Type B pancreatic cell (in vitro differentiated cells): Measurements from ENCODE around the gene TNFRSF18. TPM values are rescaled to one million over a fixed set of nuclear protein-coding genes. Genes with fewer than 3 reads are reported as not detected.
"Not testable (repeated sequence)": the region's sequence is repeated elsewhere in the genome, so short reads cannot be mapped to it uniquely, and the experiment has no call there.

Experiments
- DNase-seq: peaks from one replicate; pipeline ENCODE4 v3.0.0; 2021; ENCODE audit warnings: mixed read lengths; ENCODE audit not compliant: unreplicated experiment; ENCODE audit errors: extremely low spot score
- H3K27ac Mint-ChIP-seq: 2 replicates; pipeline ENCODE4 v1.8.0; 2021; ENCODE audit warnings: mild to moderate bottlenecking, mixed read lengths
- H3K27me3 Mint-ChIP-seq: 2 replicates; pipeline ENCODE4 v1.8.0; 2021; ENCODE audit warnings: mixed read lengths
- H3K36me3 Mint-ChIP-seq: 2 replicates; pipeline ENCODE4 v1.8.0; 2021; ENCODE audit warnings: mixed read lengths
- H3K4me1 Mint-ChIP-seq: one replicate; pipeline ENCODE4 v1.8.0; 2021; ENCODE audit warnings: mixed read lengths; ENCODE audit not compliant: unreplicated experiment
- H3K4me3 Mint-ChIP-seq: 2 replicates; pipeline ENCODE4 v1.8.0; 2021; ENCODE audit warnings: mild to moderate bottlenecking, mixed read lengths
- H3K9me3 Mint-ChIP-seq: 2 replicates; pipeline ENCODE4 v1.8.0; 2021; ENCODE audit warnings: mixed read lengths
- total RNA-seq: library from RNA; stranded (reverse); gene quantifications from 2 replicates; pipeline ENCODE4 v1.2.1, GENCODE V29; 2021; ENCODE audit warnings: low replicate concordance
- TF ChIP-seq, protein P1 (sequence below): fragments of 200-600 bp; sonication (generic); conservative IDR thresholded peaks from 2 replicates; pipeline ENCODE4 v1.5.0; 2021; ENCODE audit warnings: antibody characterized with exemption, mild to moderate bottlenecking

The TNFRSF18 gene
- total RNA-seq, 1 donor from 2014 or later = not detected

DNA sequence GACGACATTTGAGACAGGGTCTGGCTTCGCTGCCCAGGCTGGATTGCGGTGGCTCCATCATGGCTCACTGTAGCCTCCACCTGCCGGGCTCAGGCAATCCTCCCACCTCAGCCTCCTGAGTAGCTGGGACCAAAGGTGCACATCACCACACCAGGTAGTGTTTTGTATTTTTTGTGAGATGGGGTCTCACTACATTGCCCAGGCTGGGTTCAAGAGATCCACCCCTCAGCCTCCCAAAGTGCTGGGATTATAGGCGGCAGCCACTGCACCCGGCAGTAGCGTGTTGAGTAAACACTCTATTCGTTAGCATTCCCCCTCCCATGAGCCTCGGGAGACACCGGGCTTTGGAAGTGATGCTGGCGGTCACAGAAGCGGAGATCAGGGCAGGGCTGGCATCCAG, 46.9 kb upstream of the TNFRSF18 start:
- DNase-seq = no peak
- Mint-ChIP-seq H3K4me3 (no peak overlapping the region), H3K4me1 (no peaks in the 10 kb centered on the region), H3K27ac (no peak overlapping the region), H3K27me3 (no peaks in the 10 kb centered on the region), H3K9me3 (no peaks in the 10 kb centered on the region), H3K36me3 (peaks cover 12% of the 10 kb centered on the region)
- TF ChIP-seq, protein P1, sequence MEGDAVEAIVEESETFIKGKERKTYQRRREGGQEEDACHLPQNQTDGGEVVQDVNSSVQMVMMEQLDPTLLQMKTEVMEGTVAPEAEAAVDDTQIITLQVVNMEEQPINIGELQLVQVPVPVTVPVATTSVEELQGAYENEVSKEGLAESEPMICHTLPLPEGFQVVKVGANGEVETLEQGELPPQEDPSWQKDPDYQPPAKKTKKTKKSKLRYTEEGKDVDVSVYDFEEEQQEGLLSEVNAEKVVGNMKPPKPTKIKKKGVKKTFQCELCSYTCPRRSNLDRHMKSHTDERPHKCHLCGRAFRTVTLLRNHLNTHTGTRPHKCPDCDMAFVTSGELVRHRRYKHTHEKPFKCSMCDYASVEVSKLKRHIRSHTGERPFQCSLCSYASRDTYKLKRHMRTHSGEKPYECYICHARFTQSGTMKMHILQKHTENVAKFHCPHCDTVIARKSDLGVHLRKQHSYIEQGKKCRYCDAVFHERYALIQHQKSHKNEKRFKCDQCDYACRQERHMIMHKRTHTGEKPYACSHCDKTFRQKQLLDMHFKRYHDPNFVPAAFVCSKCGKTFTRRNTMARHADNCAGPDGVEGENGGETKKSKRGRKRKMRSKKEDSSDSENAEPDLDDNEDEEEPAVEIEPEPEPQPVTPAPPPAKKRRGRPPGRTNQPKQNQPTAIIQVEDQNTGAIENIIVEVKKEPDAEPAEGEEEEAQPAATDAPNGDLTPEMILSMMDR = no peak

DNA sequence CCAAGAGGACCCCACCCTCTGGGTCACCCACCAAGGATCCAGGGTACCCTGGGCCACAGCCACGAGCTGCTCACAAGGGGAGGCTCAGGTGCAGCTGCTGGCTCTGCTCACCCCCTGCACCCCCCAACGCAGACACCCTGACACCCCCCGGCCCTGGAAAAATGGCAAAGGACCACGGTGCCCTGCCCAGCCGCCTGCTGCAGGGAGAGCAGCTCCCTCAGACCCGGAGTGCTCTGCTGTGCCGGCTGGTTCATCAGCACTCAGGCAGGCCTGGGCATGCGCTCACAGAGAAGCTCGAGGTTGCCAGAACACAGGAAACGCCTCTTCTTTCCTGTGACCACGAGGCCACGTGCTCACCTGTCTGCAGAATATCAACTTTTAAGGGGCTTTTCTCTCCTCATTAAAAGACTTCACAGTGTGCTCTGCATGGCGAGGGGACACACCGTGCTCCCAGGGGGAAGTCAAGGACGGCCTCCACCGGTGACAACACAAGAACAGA, 44.4 kb upstream of the TNFRSF18 start:
- Mint-ChIP-seq H3K27me3 (peaks cover 3% of the 10 kb centered on the region), H3K27ac (no peak overlapping the region), H3K4me3 (no peak overlapping the region), H3K4me1 (no peaks in the 10 kb centered on the region), H3K36me3 (peaks cover 4% of the 10 kb centered on the region), H3K9me3 (no peaks in the 10 kb centered on the region)
- DNase-seq = no peak
- TF ChIP-seq, protein P1 = no peak

DNA sequence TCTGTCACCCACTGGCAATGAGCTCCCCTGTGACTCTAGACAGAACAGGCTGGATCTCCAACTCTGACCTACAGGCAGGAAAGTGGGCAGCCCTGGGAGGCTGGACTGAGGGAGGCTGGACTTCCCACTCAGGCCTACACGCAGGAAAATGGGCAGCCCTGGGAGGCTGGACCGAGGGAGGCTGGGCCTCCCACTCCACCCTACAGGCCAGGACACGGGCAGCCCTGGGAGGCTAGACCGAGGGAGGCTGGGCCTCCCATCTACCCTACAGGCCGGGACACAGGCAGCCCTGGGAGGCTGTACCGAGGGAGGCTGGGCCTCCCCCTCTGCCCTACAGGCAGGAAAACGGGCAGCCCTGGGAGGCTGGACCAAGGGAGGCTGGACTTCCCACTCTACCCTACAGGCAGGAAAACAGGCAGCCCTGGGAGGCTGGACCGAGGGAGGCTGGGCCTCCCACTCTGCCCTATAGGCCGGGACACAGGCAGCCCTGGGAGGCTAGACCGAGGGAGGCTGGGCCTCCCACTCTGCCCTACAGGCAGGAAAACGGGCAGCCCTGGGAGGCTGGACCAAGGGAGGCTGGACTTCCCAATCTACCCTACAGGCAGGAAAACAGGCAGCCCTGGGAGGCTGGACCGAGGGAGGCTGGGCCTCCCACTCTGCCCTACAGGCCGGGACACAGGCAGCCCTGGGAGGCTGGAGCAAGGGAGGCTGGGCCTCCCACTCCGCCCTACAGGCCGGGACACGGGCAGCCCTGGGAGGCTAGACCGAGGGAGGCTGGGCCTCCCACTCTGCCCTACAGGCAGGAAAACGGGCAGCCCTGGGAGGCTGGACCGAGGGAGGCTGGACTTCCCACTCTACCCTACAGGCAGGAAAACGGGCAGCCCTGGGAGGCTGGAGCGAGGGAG, 41.9 kb upstream of the TNFRSF18 start:
- not testable (repeated sequence) for H3K9me3 Mint-ChIP-seq, H3K27ac Mint-ChIP-seq, H3K4me1 Mint-ChIP-seq, DNase-seq, H3K4me3 Mint-ChIP-seq, H3K27me3 Mint-ChIP-seq, H3K36me3 Mint-ChIP-seq

DNA sequence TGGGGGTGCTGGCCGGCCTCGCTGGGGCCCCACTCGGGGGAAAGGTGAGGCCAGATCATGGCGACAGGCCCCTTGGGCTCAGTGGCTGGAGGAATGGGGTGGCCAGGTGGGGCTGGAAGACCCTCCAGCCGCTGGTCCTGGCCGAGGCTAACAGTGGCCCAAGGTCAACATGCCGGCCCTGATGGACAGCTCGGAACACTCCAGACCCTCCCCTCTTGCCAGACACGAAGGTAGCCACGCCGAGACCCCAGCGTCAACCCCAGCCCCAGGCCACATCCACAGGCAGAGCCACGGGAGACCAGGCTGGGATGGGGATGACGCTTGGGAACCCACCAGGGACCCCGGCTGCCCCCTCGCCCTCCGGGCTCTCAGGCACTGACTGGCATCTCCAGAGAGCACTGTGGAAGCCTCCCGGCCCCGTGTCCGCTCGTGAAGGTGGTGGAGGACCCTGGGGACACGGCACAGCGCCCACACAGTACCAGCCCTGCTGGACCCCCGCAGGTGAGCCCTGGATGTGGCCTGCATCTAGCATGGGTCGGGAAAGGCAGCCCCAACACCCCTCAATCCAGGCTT, 41.0 kb upstream of the TNFRSF18 start:
- TF ChIP-seq, protein P1 = no peak
- no peak for DNase-seq
- H3K9me3 Mint-ChIP-seq = no peaks in the 10 kb centered on the region
- H3K27ac Mint-ChIP-seq = no peak overlapping the region
- no peaks in the 10 kb centered on the region for H3K4me1 Mint-ChIP-seq
- H3K36me3 Mint-ChIP-seq = no peaks in the 10 kb centered on the region
- H3K27me3 Mint-ChIP-seq = peaks cover 3% of the 10 kb centered on the region
- no peak overlapping the region for H3K4me3 Mint-ChIP-seq

DNA sequence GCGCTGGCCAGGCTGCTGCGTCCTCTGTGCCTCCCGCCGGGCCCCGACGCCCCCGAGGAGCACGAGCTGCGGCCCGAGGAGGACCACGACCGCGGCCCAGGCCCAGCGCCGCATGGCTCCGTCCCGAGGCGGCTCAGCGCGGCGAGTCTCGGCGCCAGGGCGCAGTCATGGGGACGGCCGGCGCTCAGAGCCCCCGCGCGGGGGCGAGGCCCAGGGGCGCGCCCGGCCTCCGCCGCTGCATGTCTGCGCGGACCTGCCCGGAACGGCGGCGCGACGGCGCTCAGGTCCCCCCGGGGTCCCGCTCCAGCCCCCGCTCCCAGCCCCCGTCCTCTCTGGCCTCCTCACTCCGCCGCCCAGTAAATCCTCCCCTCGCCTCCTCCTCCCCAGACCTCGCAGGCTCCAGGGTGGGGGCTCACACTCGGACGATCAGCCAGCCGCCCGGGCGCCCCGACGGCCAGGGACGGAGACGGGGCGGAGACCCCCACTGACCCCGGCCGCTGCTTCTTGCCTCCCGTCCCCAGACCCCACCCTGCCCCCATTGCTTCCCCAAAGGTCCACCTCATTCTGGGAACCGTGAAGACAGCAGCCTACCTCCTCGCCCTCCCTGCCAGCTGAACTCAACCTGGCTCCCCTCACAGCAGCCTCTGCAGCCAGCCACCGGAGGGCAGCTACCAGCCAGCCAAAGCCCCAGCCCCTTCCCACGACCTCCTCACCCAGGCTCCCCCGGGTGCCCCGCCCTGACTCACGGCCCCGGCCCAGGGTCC, 40.4 kb upstream of the TNFRSF18 start, which contains the start of gene C1QTNF12:
C1QTNF12 (minus strand) TSS at position 146 of the 764 bp plus-strand sequence; CDS start at position 114, 32 bp downstream.
- Mint-ChIP-seq H3K4me3 (no peak within 1 kb of the TSS), H3K27ac (no peak within 1 kb of the TSS), H3K36me3 (no peaks in the 10 kb centered on the region), H3K9me3 (no peaks in the 10 kb centered on the region), H3K4me1 (no peaks in the 10 kb centered on the region), H3K27me3 (peaks cover 3% of the 10 kb centered on the region)
- DNase-seq = no peak
- TF ChIP-seq, protein P1 = no peak
